ENCODE data around the gene NEURL4. TPM values are rescaled to one million over a fixed set of nuclear protein-coding genes. Genes with fewer than 3 reads are reported as not detected.
"Not testable (repeated sequence)": the region's sequence is repeated elsewhere in the genome, so short reads cannot be mapped to it uniquely, and the experiment has no call there.

NEURL4 gene
- total RNA-seq, 4 donors from 2014 or later: 12.0 to 30.4 (median 14.9) TPM

- Histone ChIP-seq H3K4me3 (no peak overlapping the region), H3K9me3 (no peaks in the 10 kb centered on the region), H3K36me3 (no peaks in the 10 kb centered on the region), H3K27ac (no peak overlapping the region), H3K4me1 (no peaks in the 10 kb centered on the region), H3K27me3 (peaks cover 81% of the 10 kb centered on the region)
- no peak for ATAC-seq
- WGBS, 2 donors (ENCODE audit: low coverage in 1 of 2): 60% methylated on average over 2 of the region's 2 CpGs; no CpG with 5 or more reads in 1 of the 2 donors
- TF ChIP-seq POLR2AphosphoS5 (IDR thresholded peaks at IDR 0.05): no peak
- TF ChIP-seq POLR2A (IDR thresholded peaks at IDR 0.05): no peak
- no peak for TF ChIP-seq CTCF (IDR thresholded peaks at IDR 0.05)
- no peak for TF ChIP-seq EP300 (IDR thresholded peaks at IDR 0.05)
Measured at GRCh38 chr17:7340179-7340578, 11.0 kb upstream of the NEURL4 start.

GRCh38 chr17:7337600-7337999 is 8.5 kb upstream of the NEURL4 start:
- 41 to 70% methylated on average over 2 to 3 of the region's 7 CpGs for WGBS, 2 donors (ENCODE audit: low coverage in 1 of 2)
- not testable (repeated sequence) for H3K36me3 ChIP-seq, ATAC-seq, H3K4me1 ChIP-seq, H3K4me3 ChIP-seq, H3K9me3 ChIP-seq, H3K27ac ChIP-seq
- peaks cover 81% of the 10 kb centered on the region for H3K27me3 ChIP-seq

GRCh38 chr17:7336240-7337175 is 7.4 kb upstream of the NEURL4 start, which contains the start of gene ACAP1:
Gene ACAP1 (plus strand): TSS chr17:7336529. CDS start chr17:7336735, 206 bp downstream.
- Histone ChIP-seq H3K27me3 (peaks cover 70% of the 10 kb centered on the region), H3K9me3 (no peaks in the 10 kb centered on the region), H3K27ac (peak within 1 kb of the TSS in 1 of 4 donors; percentile 11), H3K4me3 (peak within 1 kb of the TSS in 1 of 2 donors; percentile 23), H3K4me1 (no peaks in the 10 kb centered on the region), H3K36me3 (no peaks in the 10 kb centered on the region)
- no peak for ATAC-seq
- WGBS, 2 donors (ENCODE audit: low coverage in 1 of 2): 39 to 43% methylated on average over 5 of the region's 17 CpGs
- TF ChIP-seq POLR2AphosphoS5 (IDR thresholded peaks at IDR 0.05): no peak
- no peak for TF ChIP-seq CTCF (IDR thresholded peaks at IDR 0.05)
- no peak for TF ChIP-seq POLR2A (IDR thresholded peaks at IDR 0.05)
- TF ChIP-seq EP300 (IDR thresholded peaks at IDR 0.05): no peak

- not testable (repeated sequence) for H3K36me3 ChIP-seq, H3K4me1 ChIP-seq, H3K9me3 ChIP-seq, H3K4me3 ChIP-seq, H3K27ac ChIP-seq, ATAC-seq
- H3K27me3 ChIP-seq: peaks cover 63% of the 10 kb centered on the region
- 44 to 73% methylated on average over 3 to 13 of the region's 13 CpGs for WGBS, 2 donors (ENCODE audit: low coverage in 1 of 2)
Measured at GRCh38 chr17:7335765-7336164, 6.6 kb upstream of the NEURL4 start.

GRCh38 chr17:7334938-7335538 is 5.9 kb upstream of the NEURL4 start:
- Histone ChIP-seq H3K4me3 (no peak overlapping the region), H3K27me3 (peaks cover 58% of the 10 kb centered on the region), H3K36me3 (no peaks in the 10 kb centered on the region), H3K4me1 (peaks cover 0 to 10% (median 6%) of the 10 kb centered on the region in 3 donors), H3K9me3 (no peaks in the 10 kb centered on the region), H3K27ac (no peak overlapping the region)
- no peak for ATAC-seq
- no peak for TF ChIP-seq EP300 (IDR thresholded peaks at IDR 0.05)
- no peak for TF ChIP-seq POLR2A (IDR thresholded peaks at IDR 0.05)
- TF ChIP-seq CTCF (IDR thresholded peaks at IDR 0.05): no peak
- no peak for TF ChIP-seq POLR2AphosphoS5 (IDR thresholded peaks at IDR 0.05)
- WGBS, 2 donors (ENCODE audit: low coverage in 1 of 2): 80% methylated on average over 2 of the region's 3 CpGs; no CpG with 5 or more reads in 1 of the 2 donors

- H3K9me3 ChIP-seq, ATAC-seq, H3K4me3 ChIP-seq, H3K27ac ChIP-seq, H3K36me3 ChIP-seq: not testable (repeated sequence)
- H3K27me3 ChIP-seq: peaks cover 40% of the 10 kb centered on the region
- peaks cover 0 to 23% (median 14%) of the 10 kb centered on the region in 3 donors for H3K4me1 ChIP-seq
- WGBS, 2 donors (ENCODE audit: low coverage in 1 of 2): 34 to 66% methylated on average over 8 to 13 of the region's 14 CpGs
Measured at GRCh38 chr17:7332600-7333069, 3.5 kb upstream of the NEURL4 start.

Data from gastroesophageal sphincter (tissue), 4 donors.